Adipocyte (in vitro differentiated cells): ENCODE data around the gene CAMTA1.
"Not testable (repeated sequence)": the region's sequence is repeated elsewhere in the genome, so short reads cannot be mapped to it uniquely, and the experiment has no call there.

Experiments used
- DNase-seq: peaks from one replicate; pipeline ENCODE4 v3.0.0-alpha.2; 2015; ENCODE audit warnings: low read depth
- H3K27me3 ChIP-seq: replicated peaks from 2 replicates; pipeline ENCODE4 v1.7.0; 2013; ENCODE audit warnings: mild to moderate bottlenecking, low read length, moderate library complexity; ENCODE audit not compliant: control insufficient read depth, insufficient read depth
- H3K36me3 ChIP-seq: 2 replicates; pipeline ENCODE4 v1.7.0; 2013; ENCODE audit warnings: low read length, mild to moderate bottlenecking, moderate library complexity; ENCODE audit not compliant: control insufficient read depth, insufficient read depth, severe bottlenecking
- H3K4me1 ChIP-seq: 2 replicates; pipeline ENCODE4 v1.7.0; 2013; ENCODE audit warnings: mild to moderate bottlenecking, low read length, moderate library complexity; ENCODE audit not compliant: control insufficient read depth, insufficient read depth
- H3K4me3 ChIP-seq: 2 replicates; pipeline ENCODE4 v1.7.0; 2013; ENCODE audit warnings: mild to moderate bottlenecking, low read length, moderate library complexity
- H3K9ac ChIP-seq: 2 replicates; pipeline ENCODE4 v1.7.0; 2013; ENCODE audit warnings: mild to moderate bottlenecking, low read length, moderate library complexity
- H3K9me3 ChIP-seq: 2 replicates; pipeline ENCODE4 v1.7.0; 2013; ENCODE audit warnings: mild to moderate bottlenecking, low read length, moderate library complexity; ENCODE audit not compliant: control insufficient read depth

Gene CAMTA1

GRCh38 chr1:6912518-6912917, 127.3 kb downstream of the CAMTA1 start:
- Histone ChIP-seq H3K9ac (no peak overlapping the region), H3K27me3 (peaks cover 7% of the 10 kb centered on the region), H3K36me3 (no peaks in the 10 kb centered on the region), H3K4me1 (peaks cover 6% of the 10 kb centered on the region), H3K9me3 (peaks cover 4% of the 10 kb centered on the region), H3K4me3 (no peak overlapping the region)
- no peak for DNase-seq

- Histone ChIP-seq H3K9ac (no peak overlapping the region), H3K4me1 (peaks cover 6% of the 10 kb centered on the region), H3K36me3 (no peaks in the 10 kb centered on the region), H3K9me3 (peaks cover 4% of the 10 kb centered on the region), H3K4me3 (no peak overlapping the region), H3K27me3 (peaks cover 1% of the 10 kb centered on the region)
- no peak for DNase-seq
These were observed 127.8 kb downstream of the CAMTA1 start for GRCh38 chr1:6913086-6913485.

GRCh38 chr1:6914706-6915105, 129.5 kb downstream of the CAMTA1 start:
- Histone ChIP-seq H3K4me1 (peaks cover 14% of the 10 kb centered on the region), H3K9me3 (peaks cover 4% of the 10 kb centered on the region), H3K27me3 (no peaks in the 10 kb centered on the region), H3K9ac (no peak overlapping the region), H3K36me3 (no peaks in the 10 kb centered on the region), H3K4me3 (no peak overlapping the region)
- no peak for DNase-seq

GRCh38 chr1:6915999-6916565, 130.8 kb downstream of the CAMTA1 start:
- no peak for DNase-seq
- H3K27me3 ChIP-seq: no peaks in the 10 kb centered on the region
- H3K4me1 ChIP-seq: peaks cover 14% of the 10 kb centered on the region
- no peaks in the 10 kb centered on the region for H3K36me3 ChIP-seq
- no peak overlapping the region for H3K9ac ChIP-seq
- H3K4me3 ChIP-seq: no peak overlapping the region
- H3K9me3 ChIP-seq: peaks cover 4% of the 10 kb centered on the region

- Histone ChIP-seq H3K27me3 (no peaks in the 10 kb centered on the region), H3K9me3 (peaks cover 4% of the 10 kb centered on the region), H3K4me1 (peaks cover 9% of the 10 kb centered on the region), H3K36me3 (no peaks in the 10 kb centered on the region), H3K9ac (no peak overlapping the region), H3K4me3 (no peak overlapping the region)
- no peak for DNase-seq
These were observed 131.8 kb downstream of the CAMTA1 start for GRCh38 chr1:6917067-6917466.

- H3K27me3 ChIP-seq: no peaks in the 10 kb centered on the region
- peaks cover 4% of the 10 kb centered on the region for H3K9me3 ChIP-seq
- no peak overlapping the region for H3K4me3 ChIP-seq
- H3K36me3 ChIP-seq: no peaks in the 10 kb centered on the region
- no peak for DNase-seq
- H3K9ac ChIP-seq: no peak overlapping the region
- H3K4me1 ChIP-seq: peaks cover 12% of the 10 kb centered on the region
These were observed 133.1 kb downstream of the CAMTA1 start for GRCh38 chr1:6918186-6918924.

GRCh38 chr1:6918925-6919511, 133.8 kb downstream of the CAMTA1 start:
- Histone ChIP-seq H3K9ac (no peak overlapping the region), H3K9me3 (no peaks in the 10 kb centered on the region), H3K27me3 (peaks cover 4% of the 10 kb centered on the region), H3K36me3 (no peaks in the 10 kb centered on the region), H3K4me3 (no peak overlapping the region), H3K4me1 (peaks cover 12% of the 10 kb centered on the region)
- no peak for DNase-seq

- not testable (repeated sequence) for H3K36me3 ChIP-seq, H3K4me3 ChIP-seq, H3K9ac ChIP-seq, H3K9me3 ChIP-seq, DNase-seq
- Histone ChIP-seq H3K27me3 (peaks cover 15% of the 10 kb centered on the region), H3K4me1 (peaks cover 12% of the 10 kb centered on the region)
These were observed 136.3 kb downstream of the CAMTA1 start for GRCh38 chr1:6921506-6921905.

- peak; percentile 74 for DNase-seq
- Histone ChIP-seq H3K4me3 (no peak overlapping the region), H3K4me1 (peaks cover 12% of the 10 kb centered on the region)
These were observed 137.1 kb downstream of the CAMTA1 start for GRCh38 chr1:6922096-6922931.

GRCh38 chr1:6923012-6923411, 137.8 kb downstream of the CAMTA1 start:
- Histone ChIP-seq H3K27me3 (peaks cover 28% of the 10 kb centered on the region), H3K9me3 (no peaks in the 10 kb centered on the region), H3K4me1 (peaks cover 12% of the 10 kb centered on the region), H3K36me3 (no peaks in the 10 kb centered on the region), H3K9ac (no peak overlapping the region), H3K4me3 (no peak overlapping the region)
- no peak for DNase-seq

More at GRCh38 chr1:6922096-6922931, 137.1 kb downstream of the CAMTA1 start:
- peaks cover 21% of the 10 kb centered on the region for H3K27me3 ChIP-seq
- no peaks in the 10 kb centered on the region for H3K36me3 ChIP-seq
- H3K9ac ChIP-seq: no peak overlapping the region
- no peaks in the 10 kb centered on the region for H3K9me3 ChIP-seq

GRCh38 chr1:6923416-6923815, 138.2 kb downstream of the CAMTA1 start:
- DNase-seq: no peak
- no peaks in the 10 kb centered on the region for H3K36me3 ChIP-seq
- H3K9ac ChIP-seq: no peak overlapping the region
- peaks cover 31% of the 10 kb centered on the region for H3K27me3 ChIP-seq
- H3K4me3 ChIP-seq: no peak overlapping the region
- peaks cover 8% of the 10 kb centered on the region for H3K4me1 ChIP-seq
- no peaks in the 10 kb centered on the region for H3K9me3 ChIP-seq
